ENCODE results near the gene GIGYF2.

Gene GIGYF2

DNA sequence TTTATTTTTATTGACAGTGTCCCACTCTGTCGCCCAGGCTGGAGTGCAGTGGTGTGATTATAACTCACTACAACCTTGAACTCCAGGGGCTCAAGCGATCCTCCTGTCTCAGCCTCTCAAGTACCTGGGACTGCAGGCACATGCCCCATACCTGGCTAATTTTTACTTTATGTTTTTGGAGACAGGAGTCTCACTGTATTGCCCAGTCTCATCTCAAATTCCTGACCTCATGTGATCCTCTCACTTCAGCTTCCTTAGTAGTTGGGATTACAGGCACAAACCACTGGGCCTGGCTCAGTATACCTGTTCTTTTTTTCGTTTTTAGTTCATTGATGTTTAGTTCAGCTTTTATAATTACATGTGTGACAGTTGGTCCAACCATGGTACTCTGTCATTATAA, 132.9 kb downstream of the GIGYF2 start:
- no peak for DNase-seq (ENCODE audit: low read depth in 1 of 2, low spot score in 1 of 2)
- Histone ChIP-seq H3K27ac (replicated peaks) (no peak overlapping the region), H3K27me3 (ENCODE audit: insufficient read depth, poor library complexity, severe bottlenecking) (no peaks in the 10 kb centered on the region), H3K4me3 (replicated peaks; ENCODE audit: insufficient read depth, low read length) (no peak overlapping the region)
- TF ChIP-seq, protein P1, sequence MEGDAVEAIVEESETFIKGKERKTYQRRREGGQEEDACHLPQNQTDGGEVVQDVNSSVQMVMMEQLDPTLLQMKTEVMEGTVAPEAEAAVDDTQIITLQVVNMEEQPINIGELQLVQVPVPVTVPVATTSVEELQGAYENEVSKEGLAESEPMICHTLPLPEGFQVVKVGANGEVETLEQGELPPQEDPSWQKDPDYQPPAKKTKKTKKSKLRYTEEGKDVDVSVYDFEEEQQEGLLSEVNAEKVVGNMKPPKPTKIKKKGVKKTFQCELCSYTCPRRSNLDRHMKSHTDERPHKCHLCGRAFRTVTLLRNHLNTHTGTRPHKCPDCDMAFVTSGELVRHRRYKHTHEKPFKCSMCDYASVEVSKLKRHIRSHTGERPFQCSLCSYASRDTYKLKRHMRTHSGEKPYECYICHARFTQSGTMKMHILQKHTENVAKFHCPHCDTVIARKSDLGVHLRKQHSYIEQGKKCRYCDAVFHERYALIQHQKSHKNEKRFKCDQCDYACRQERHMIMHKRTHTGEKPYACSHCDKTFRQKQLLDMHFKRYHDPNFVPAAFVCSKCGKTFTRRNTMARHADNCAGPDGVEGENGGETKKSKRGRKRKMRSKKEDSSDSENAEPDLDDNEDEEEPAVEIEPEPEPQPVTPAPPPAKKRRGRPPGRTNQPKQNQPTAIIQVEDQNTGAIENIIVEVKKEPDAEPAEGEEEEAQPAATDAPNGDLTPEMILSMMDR (IDR thresholded peaks at IDR 0.05; ENCODE audit: insufficient read depth, low read length) = no peak

DNA sequence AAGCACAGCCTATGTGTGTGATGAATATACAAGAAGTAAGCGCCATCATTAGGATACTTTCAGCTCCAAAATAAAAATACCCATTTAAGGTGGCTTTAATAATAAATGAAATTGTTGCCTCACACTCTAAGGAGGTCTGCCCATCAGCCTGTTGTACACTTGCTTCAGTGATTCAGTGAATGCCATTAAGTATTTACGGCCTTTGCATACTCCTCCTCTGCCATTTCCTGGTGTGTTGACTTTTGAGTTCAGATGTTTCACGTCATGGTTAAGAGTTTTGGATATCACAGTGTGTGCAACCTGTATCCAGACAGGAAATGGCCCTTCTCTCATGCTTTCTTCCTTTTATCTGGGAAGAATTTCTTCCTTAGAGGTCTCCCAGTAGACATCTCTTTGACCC, 134.4 kb downstream of the GIGYF2 start:
- H3K27ac ChIP-seq (replicated peaks) = no peak overlapping the region
- H3K27me3 ChIP-seq (ENCODE audit: insufficient read depth, poor library complexity, severe bottlenecking) = no peaks in the 10 kb centered on the region
- no peak for DNase-seq (ENCODE audit: low read depth in 1 of 2, low spot score in 1 of 2)
- TF ChIP-seq, protein P1 (IDR thresholded peaks at IDR 0.05; ENCODE audit: insufficient read depth, low read length) = no peak
- TF ChIP-seq POLR2AphosphoS5 (IDR thresholded peaks at IDR 0.05; ENCODE audit: low read depth) (no peak), SPI1 (IDR thresholded peaks at IDR 0.05; ENCODE audit: borderline replicate concordance, low read depth) (no peak), GABPA (IDR thresholded peaks at IDR 0.05; ENCODE audit: low read depth) (no peak)
- TF ChIP-seq, protein P2, sequence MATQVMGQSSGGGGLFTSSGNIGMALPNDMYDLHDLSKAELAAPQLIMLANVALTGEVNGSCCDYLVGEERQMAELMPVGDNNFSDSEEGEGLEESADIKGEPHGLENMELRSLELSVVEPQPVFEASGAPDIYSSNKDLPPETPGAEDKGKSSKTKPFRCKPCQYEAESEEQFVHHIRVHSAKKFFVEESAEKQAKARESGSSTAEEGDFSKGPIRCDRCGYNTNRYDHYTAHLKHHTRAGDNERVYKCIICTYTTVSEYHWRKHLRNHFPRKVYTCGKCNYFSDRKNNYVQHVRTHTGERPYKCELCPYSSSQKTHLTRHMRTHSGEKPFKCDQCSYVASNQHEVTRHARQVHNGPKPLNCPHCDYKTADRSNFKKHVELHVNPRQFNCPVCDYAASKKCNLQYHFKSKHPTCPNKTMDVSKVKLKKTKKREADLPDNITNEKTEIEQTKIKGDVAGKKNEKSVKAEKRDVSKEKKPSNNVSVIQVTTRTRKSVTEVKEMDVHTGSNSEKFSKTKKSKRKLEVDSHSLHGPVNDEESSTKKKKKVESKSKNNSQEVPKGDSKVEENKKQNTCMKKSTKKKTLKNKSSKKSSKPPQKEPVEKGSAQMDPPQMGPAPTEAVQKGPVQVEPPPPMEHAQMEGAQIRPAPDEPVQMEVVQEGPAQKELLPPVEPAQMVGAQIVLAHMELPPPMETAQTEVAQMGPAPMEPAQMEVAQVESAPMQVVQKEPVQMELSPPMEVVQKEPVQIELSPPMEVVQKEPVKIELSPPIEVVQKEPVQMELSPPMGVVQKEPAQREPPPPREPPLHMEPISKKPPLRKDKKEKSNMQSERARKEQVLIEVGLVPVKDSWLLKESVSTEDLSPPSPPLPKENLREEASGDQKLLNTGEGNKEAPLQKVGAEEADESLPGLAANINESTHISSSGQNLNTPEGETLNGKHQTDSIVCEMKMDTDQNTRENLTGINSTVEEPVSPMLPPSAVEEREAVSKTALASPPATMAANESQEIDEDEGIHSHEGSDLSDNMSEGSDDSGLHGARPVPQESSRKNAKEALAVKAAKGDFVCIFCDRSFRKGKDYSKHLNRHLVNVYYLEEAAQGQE (IDR thresholded peaks at IDR 0.05; ENCODE audit: insufficient replicate concordance, low read depth) = no peak
- no peak overlapping the region for H3K4me3 ChIP-seq (replicated peaks; ENCODE audit: insufficient read depth, low read length)

DNA sequence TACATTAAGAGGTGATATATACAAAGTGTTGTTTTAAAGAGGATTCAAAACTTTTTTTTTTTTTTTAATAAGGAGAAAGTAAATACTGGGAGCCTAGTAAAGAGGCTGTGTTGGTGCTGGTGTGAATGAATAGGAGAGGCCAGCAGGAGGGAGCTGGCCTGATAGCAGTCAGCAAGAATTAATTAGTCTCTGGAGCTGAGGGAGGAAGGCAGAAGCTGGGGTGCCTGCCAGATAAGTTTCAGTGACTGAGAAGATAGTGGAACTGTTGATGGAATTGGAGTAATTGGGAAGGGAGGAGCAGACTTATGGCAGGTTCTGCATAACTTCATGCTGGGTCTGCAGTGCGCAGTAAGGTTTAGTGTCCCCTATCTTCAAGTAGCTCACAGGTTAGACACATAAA, 136.7 kb downstream of the GIGYF2 start:
- no peak for DNase-seq (ENCODE audit: low read depth in 1 of 2, low spot score in 1 of 2)
- TF ChIP-seq GABPA (IDR thresholded peaks at IDR 0.05; ENCODE audit: low read depth) (no peak), SPI1 (IDR thresholded peaks at IDR 0.05; ENCODE audit: borderline replicate concordance, low read depth) (no peak), POLR2AphosphoS5 (IDR thresholded peaks at IDR 0.05; ENCODE audit: low read depth) (no peak)
- TF ChIP-seq, protein P1 (IDR thresholded peaks at IDR 0.05; ENCODE audit: insufficient read depth, low read length) = no peak
- TF ChIP-seq, protein P2 (IDR thresholded peaks at IDR 0.05; ENCODE audit: insufficient replicate concordance, low read depth) = no peak
- no peak overlapping the region for H3K27ac ChIP-seq (replicated peaks)
- H3K27me3 ChIP-seq (ENCODE audit: insufficient read depth, poor library complexity, severe bottlenecking) = no peaks in the 10 kb centered on the region
- no peak overlapping the region for H3K4me3 ChIP-seq (replicated peaks; ENCODE audit: insufficient read depth, low read length)

DNA sequence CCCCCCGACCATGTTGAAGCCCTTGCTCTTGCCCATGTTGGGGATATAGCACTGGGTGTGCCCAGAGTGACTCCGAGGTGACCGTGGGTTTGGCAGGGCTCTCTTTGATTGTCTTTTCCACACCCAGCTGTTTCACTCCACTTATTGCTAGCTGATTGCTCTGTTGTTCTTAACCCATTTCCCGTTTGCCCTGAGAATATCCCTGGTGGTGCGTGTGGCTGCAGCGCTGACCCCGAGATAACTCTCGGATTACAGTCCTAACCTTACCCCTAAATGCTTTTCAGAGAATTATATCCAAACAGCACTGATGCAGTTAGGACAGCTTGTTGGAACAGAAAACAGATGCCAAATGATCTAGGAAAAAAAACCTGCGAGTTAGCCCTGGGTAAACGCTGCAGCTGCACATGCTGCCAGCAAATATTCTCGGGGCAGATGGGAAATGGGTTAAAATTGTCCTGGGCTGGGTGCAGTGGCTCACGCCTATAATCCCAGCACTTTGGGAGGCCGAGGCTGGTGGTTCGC, 138.6 kb downstream of the GIGYF2 start:
- DNase-seq (ENCODE audit: low read depth in 1 of 2, low spot score in 1 of 2) = no peak
- Histone ChIP-seq H3K27ac (replicated peaks) (no peak overlapping the region), H3K4me3 (replicated peaks; ENCODE audit: insufficient read depth, low read length) (no peak overlapping the region), H3K27me3 (ENCODE audit: insufficient read depth, poor library complexity, severe bottlenecking) (no peaks in the 10 kb centered on the region)
- TF ChIP-seq, protein P2 (IDR thresholded peaks at IDR 0.05; ENCODE audit: insufficient replicate concordance, low read depth) = no peak
- TF ChIP-seq, protein P1 (IDR thresholded peaks at IDR 0.05; ENCODE audit: insufficient read depth, low read length) = no peak
- TF ChIP-seq POLR2AphosphoS5 (IDR thresholded peaks at IDR 0.05; ENCODE audit: low read depth) (no peak), GABPA (IDR thresholded peaks at IDR 0.05; ENCODE audit: low read depth) (no peak), SPI1 (IDR thresholded peaks at IDR 0.05; ENCODE audit: borderline replicate concordance, low read depth) (no peak)
